GM12801 (cell line): ENCODE results near the gene SLC18A2.

ENCODE experiments used
- TF ChIP-seq, protein P1 (sequence below): IDR thresholded peaks from one replicate; pipeline ENCODE4 v1.5.1; 2011; ENCODE audit warnings: control low read depth; ENCODE audit not compliant: insufficient read length; ENCODE audit errors: extremely low read depth

SLC18A2 gene

DNA sequence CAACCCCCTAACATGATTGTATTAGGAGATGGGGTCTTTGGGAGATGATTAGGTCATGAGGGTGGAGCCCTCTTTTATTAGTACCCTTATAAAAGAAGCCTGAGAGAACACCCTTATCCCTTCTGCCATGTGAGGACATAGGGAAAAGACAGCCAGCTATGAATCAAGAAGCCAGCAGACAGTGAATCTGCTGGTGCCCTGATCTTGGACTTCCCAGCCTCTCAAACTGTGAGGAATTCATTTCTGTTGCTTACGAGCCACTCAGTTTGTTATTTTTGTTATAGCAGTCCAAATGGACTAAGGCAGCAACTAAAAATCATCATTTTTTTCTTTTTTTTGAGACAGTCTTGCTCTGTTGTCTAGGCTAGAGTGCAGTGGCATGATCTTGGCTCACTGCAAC is 59.8 kb downstream of the SLC18A2 start:
- TF ChIP-seq, protein P1, sequence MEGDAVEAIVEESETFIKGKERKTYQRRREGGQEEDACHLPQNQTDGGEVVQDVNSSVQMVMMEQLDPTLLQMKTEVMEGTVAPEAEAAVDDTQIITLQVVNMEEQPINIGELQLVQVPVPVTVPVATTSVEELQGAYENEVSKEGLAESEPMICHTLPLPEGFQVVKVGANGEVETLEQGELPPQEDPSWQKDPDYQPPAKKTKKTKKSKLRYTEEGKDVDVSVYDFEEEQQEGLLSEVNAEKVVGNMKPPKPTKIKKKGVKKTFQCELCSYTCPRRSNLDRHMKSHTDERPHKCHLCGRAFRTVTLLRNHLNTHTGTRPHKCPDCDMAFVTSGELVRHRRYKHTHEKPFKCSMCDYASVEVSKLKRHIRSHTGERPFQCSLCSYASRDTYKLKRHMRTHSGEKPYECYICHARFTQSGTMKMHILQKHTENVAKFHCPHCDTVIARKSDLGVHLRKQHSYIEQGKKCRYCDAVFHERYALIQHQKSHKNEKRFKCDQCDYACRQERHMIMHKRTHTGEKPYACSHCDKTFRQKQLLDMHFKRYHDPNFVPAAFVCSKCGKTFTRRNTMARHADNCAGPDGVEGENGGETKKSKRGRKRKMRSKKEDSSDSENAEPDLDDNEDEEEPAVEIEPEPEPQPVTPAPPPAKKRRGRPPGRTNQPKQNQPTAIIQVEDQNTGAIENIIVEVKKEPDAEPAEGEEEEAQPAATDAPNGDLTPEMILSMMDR: no peak

DNA sequence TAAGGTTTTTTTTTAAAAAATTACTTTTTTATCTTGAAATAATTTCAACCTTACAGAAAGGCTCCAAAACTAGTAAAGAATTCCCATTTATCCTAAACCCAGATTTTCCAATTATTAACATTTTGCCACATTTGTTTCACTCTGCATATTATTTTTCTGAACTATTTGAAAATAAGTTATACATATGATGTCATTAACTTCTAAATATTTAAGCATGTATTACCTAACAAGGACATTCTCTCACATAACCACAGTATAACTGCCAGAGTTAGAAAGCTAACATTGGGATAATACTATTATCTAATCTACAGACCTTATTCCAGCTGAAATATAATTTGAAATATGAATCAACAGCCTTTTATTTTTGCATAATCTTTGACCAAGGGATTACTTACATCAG is 65.8 kb downstream of the SLC18A2 start:
- TF ChIP-seq, protein P1: no peak

DNA sequence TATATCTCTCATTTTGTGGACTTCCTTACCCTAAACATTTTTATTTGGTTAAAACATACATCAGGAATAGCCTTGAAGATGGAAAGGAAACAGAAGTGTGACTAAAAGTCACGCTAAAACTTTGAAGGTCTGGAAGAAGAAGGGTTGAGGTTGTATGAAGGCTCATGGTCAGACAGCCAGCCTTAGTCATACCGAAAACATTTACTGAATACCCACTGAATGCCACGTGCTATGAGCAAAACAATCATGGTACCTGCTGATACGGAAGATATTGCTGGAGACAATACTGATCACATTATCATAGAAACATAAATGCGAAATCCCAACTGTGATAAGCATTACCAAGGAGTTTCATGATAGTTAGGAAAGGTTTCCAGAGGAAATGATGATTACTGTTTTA is 70.3 kb downstream of the SLC18A2 start:
- TF ChIP-seq, protein P1: no peak

DNA sequence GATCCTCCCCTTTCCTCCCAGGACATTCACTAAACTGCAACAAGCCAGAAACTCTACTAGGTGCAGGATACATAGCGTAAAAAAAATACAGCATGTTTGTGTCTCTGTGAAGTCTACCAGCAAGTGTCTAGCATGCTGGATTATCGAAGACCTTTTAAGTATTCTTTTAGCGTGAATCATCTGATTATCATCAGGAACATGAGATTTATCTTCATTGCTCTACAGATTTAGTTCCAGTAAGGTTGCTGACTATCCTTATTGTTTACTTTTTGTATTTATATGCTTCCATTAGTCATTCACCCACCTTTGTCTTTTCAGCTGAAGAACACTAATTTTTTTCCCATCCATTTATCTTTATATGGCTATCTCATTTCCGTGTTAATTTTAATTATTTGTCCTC is 71.5 kb downstream of the SLC18A2 start:
- TF ChIP-seq, protein P1: no peak

DNA sequence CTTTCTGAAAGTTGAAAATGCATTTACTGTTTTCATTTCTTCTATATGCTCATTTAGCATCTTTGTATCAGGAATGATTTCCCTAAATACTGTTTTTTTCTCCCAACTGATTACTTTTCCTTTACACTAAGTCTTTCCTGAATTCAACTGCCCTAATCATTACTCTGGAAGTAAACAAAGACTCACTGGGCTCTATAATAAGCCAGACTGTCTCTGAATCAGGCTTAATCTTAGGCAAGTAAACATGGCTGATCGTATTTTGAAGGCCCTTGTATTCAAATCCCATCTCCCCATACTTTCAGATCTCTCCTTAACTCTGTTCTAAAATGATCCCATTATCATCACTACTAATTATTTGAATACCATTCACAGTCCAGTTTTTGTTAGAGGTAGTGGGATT is 72.7 kb downstream of the SLC18A2 start:
- TF ChIP-seq, protein P1: no peak

DNA sequence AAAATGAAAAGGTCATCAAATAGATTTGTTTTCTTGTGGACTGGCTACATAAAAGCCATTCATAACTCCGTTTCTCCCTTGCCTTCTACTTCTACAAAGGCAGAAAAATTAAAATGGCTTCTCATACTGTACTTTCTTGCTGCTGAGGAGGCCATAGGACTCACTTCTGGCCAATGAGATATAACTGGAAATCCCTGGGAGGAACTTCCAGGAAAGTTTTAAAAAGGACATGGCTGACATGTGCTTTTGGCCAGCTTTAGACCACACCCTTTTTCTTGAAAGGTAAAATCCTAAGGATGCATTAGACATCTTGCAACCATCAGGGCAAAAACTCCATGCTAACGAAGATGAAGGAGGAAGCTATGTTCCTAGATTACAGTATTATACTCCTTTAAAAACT is 75.8 kb downstream of the SLC18A2 start:
- TF ChIP-seq, protein P1: no peak

DNA sequence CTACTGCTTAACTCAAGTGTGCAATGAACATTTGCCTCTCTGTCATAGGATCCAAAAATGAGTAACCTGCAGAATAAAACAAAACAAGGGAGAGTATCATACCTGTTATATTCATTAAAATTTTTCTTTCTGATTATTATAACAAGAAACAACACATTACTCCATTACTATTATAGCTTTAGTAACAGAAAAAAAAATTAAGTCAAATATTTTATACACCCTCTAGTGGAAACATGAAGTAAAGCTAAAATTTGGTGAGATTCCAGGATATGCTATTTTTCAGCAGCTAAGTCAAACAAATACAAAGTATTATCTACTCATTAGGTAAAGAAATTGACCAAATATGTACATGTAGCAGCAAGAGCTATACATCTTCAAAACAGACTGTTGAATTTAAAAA is 78.0 kb downstream of the SLC18A2 start:
- TF ChIP-seq, protein P1: no peak
